ENCODE measurements around the gene CDC14B. TPM values are rescaled to one million over a fixed set of nuclear protein-coding genes. Genes with fewer than 3 reads are reported as not detected.

The CDC14B gene
- total RNA-seq, 1 donor: 26.8 TPM

DNA sequence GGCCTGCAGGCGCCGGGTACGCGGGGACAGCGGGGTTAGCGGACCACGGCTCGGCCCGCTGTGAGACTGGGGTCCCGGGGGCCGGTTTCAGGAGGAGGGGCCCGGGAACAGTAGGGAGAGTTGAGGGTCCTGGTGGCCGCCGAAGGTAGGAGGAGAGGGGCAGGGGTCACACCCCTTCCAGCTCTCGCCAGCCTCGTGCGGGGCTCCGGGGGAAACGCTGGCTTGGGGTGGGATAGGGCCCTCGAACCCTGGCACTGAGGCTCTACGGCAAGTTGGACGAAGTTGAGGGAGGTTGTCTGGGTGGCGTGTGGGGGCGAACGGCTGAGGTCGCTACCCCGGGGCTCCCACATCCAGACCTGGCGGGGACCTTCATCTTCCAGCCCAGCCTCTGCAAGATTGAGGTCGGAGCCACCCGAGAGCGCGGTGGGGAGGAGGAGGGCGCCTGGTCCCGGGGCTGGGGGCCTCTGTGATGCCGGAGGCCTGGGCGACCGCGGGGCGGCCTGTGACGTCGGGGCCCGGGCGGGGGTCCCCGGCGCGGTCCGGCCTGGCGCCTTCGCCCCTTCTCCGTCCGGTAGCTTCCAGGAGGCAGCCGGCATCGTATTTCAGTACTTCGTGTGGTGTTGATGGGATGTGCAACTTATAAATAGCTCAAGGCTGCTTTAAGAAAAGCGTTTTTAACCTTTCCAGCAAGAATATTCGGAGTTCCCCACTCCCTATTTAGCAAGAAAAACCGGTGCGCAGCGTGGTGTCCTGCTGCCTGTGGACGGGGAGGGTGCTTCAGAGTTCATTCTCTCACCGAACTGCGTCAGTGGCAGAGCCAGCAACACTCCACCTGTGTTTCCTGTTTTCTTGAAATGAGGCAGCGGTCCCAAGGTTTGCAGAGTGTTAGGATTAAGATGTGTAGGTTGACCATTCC lies 168.8 kb downstream of the CDC14B start:
- no peak for TF ChIP-seq CTCF (IDR thresholded peaks at IDR 0.05; ENCODE audit: insufficient read depth, low read depth, low read length)
- peak; percentile 42 for DNase-seq (ENCODE audit: low read depth)
- peak overlapping the region; percentile 75 for H3K4me3 ChIP-seq (ENCODE audit: low read depth, low read length)

Other genes with a start within 250 kb of the CDC14B start
- 14.8 and 19.0 TPM in 2 replicates for gene SLC35D2, start 236.1 kb downstream of the CDC14B start, total RNA-seq
- 4.8 and 5.6 TPM in 2 replicates for gene ZNF367, start 201.5 kb downstream of the CDC14B start, total RNA-seq
- gene HABP4, start 169.7 kb downstream of the CDC14B start, total RNA-seq: 9.9 and 10.6 TPM in 2 replicates
- 15.5 and 21.6 TPM in 2 replicates for gene PRXL2C, start 35.5 kb upstream of the CDC14B start, total RNA-seq
- 10.0 and 13.8 TPM in 2 replicates for gene ZNF510, start 158.2 kb upstream of the CDC14B start, total RNA-seq
- gene ZNF782, start 234.7 kb upstream of the CDC14B start, total RNA-seq: 4.5 and 5.6 TPM in 2 replicates

Measured in fibroblast of villous mesenchyme (primary cell).